K562 (cell line): ENCODE results near the gene MID1IP1. TPM values are rescaled to one million over a fixed set of nuclear protein-coding genes. Genes with fewer than 3 reads are reported as not detected.
A peak's percentile ranks its signal among the peaks of the same experiment; 100 is the strongest.

ENCODE experiments used
- CREB3L1 ChIP-seq: fragments of 450-650 bp; IDR thresholded peaks from 2 replicates; pipeline ENCODE4 v1.6.1; 2014; ENCODE audit warnings: low read depth, mild to moderate bottlenecking, moderate library complexity, borderline replicate concordance
- DEAF1 ChIP-seq: fragments of 450-650 bp; formaldehyde crosslinking; IDR thresholded peaks from 2 replicates; pipeline ENCODE4 v1.4.0; 2020; ENCODE audit warnings: mild to moderate bottlenecking, moderate library complexity
- DPF2 ChIP-seq: fragments of 450-650 bp; IDR thresholded peaks from 2 replicates; pipeline ENCODE4 v1.6.1; 2016
- FIP1L1 ChIP-seq: fragments of 200-400 bp; formaldehyde crosslinking; IDR thresholded peaks from 2 replicates; pipeline ENCODE4 v1.6.1; 2018; ENCODE audit warnings: mild to moderate bottlenecking, low read depth, low read length; ENCODE audit not compliant: poor library complexity, severe bottlenecking
- FOXA1 ChIP-seq: fragments of 450-650 bp; IDR thresholded peaks from 2 replicates; pipeline ENCODE4 v1.6.1; 2016; ENCODE audit warnings: mild to moderate bottlenecking, borderline replicate concordance
- HDAC1 ChIP-seq, 2 experiments: fragments of 450-650 bp; IDR thresholded peaks; 2 replicates each; pipeline ENCODE4 v1.6.1; 2016 to 2017; ENCODE audit warnings: inconsistent platforms in 1 of 2, mild to moderate bottlenecking in 1 of 2, moderate library complexity in 1 of 2
- HDGF ChIP-seq: fragments of 450-650 bp; IDR thresholded peaks from 2 replicates; pipeline ENCODE4 v1.6.1; 2016
- HNRNPK ChIP-seq: fragments of 200-400 bp; formaldehyde crosslinking; IDR thresholded peaks from one replicate; pipeline ENCODE4 v1.6.1; 2018; ENCODE audit warnings: mild to moderate bottlenecking, low read depth, low read length; ENCODE audit not compliant: poor library complexity, severe bottlenecking
- JUNB ChIP-seq: fragments of 450-650 bp; formaldehyde crosslinking; conservative IDR thresholded peaks from 2 replicates; pipeline ENCODE4 v1.4.0; 2020; ENCODE audit warnings: mild to moderate bottlenecking
- NFE2 ChIP-seq: IDR thresholded peaks from 2 replicates; pipeline ENCODE4 v1.6.1; 2014; ENCODE audit warnings: antibody characterized with exemption, low read depth
- POLR2H ChIP-seq: IDR thresholded peaks from 2 replicates; pipeline ENCODE4 v1.6.1; 2016; ENCODE audit warnings: missing genetic modification characterization, low read depth, mild to moderate bottlenecking, control low read depth, missing compliant biosample characterization, moderate library complexity
- SMAD4 ChIP-seq: fragments of 250-450 bp; sonication (Bioruptor Pico); conservative IDR thresholded peaks from 2 replicates; pipeline ENCODE4 v1.8.0; 2021; ENCODE audit warnings: inconsistent platforms, mild to moderate bottlenecking, moderate library complexity
- TAF7 ChIP-seq: fragments of 450-650 bp; IDR thresholded peaks from 2 replicates; pipeline ENCODE4 v1.6.1; 2016; ENCODE audit warnings: missing genetic modification characterization, missing compliant biosample characterization
- TAF9B ChIP-seq: fragments of 450-650 bp; IDR thresholded peaks from 2 replicates; pipeline ENCODE4 v1.6.1; 2018; ENCODE audit warnings: mild to moderate bottlenecking; ENCODE audit not compliant: partially characterized antibody
- ZBTB7A ChIP-seq: IDR thresholded peaks from 2 replicates; pipeline ENCODE4 v1.6.1; 2011; ENCODE audit warnings: low read depth, mild to moderate bottlenecking, low read length, moderate library complexity, borderline replicate concordance; ENCODE audit not compliant: control insufficient read depth
- ZNF41 ChIP-seq: fragments of 250-450 bp; sonication (Bioruptor Pico); conservative IDR thresholded peaks from 2 replicates; pipeline ENCODE4 v1.4.0; 2020; ENCODE audit warnings: mild to moderate bottlenecking
- ZNF449 ChIP-seq: fragments of 250-450 bp; sonication (Bioruptor Pico); IDR thresholded peaks from 2 replicates; pipeline ENCODE4 v1.8.0; 2022; ENCODE audit warnings: moderate library complexity, mild to moderate bottlenecking, inconsistent platforms
- ZNF592 ChIP-seq: fragments of 450-650 bp; IDR thresholded peaks from 2 replicates; pipeline ENCODE4 v1.6.1; 2017; ENCODE audit warnings: antibody characterized with exemption, mild to moderate bottlenecking
- ZNF644 ChIP-seq: fragments of 200-800 bp; sonication (Bioruptor generic); IDR thresholded peaks from 2 replicates; pipeline ENCODE4 v1.6.1; 2016; ENCODE audit warnings: low read depth, missing genetic modification characterization, missing compliant biosample characterization
- ZNF695 ChIP-seq: fragments of 450-650 bp; formaldehyde crosslinking; IDR thresholded peaks from 2 replicates; pipeline ENCODE4 v1.4.0; 2020; ENCODE audit warnings: mild to moderate bottlenecking, moderate library complexity
- polyA plus RNA-seq, 8 experiments: library from polyadenylated mRNA; depleted of rRNA in 4 of 8; stranded (reverse) in 5 of 8; unstranded in 3 of 8; fragments of >200 nt; fragmentation: Nextera tagmentation in 2 of 8; fragmentation: Illumina TruSeq in 1 of 8; extraction: Ambion mirVana in 2 of 8; extraction: Trizol in 1 of 8; gene quantifications; 2 replicates each; pipeline versions ENCODE4 v1.2.1 to v1.2.3, GENCODE V29; 2011 to 2014; ENCODE audit warnings: inconsistent platforms in 1 of 8, missing spikeins in 1 of 8
- total RNA-seq, 7 experiments: library from RNA; depleted of rRNA in 6 of 7; stranded (reverse); fragments of >200 nt in 6 of 7; fragmentation: Illumina TruSeq in 2 of 7; extraction: Trizol in 2 of 7; gene quantifications; 2 replicates each; pipeline versions ENCODE4 v1.2.1 to v1.2.3, GENCODE V29; 2011 to 2021; ENCODE audit warnings: low replicate concordance in 1 of 7

MID1IP1 gene
- total and polyA plus RNA-seq, 9 of the 15 experiments (the other 6 are each of a cell fraction or from before 2014, with no cell fraction given): 0.51 to 102 (median 27.5) TPM

- no peak for TF ChIP-seq DEAF1 (CRISPR knock-in tag)
- TF ChIP-seq ZNF41 (CRISPR knock-in tag): no peak
- TF ChIP-seq CREB3L1: no peak
- peak; percentile 78 for TF ChIP-seq ZNF592
- peak; percentile 71; the same call in 1 of the 2 replicates for TF ChIP-seq ZNF644 (tag)
- 0 out of 4 replicates have a peak, but pooled peaks of 1 of the 2 experiments have one; percentile 12 for TF ChIP-seq HDAC1 (IDR thresholded peaks at IDR 0.05)
- TF ChIP-seq ZNF449: no peak
- no peak for TF ChIP-seq TAF9B
- TF ChIP-seq FOXA1: no peak
- peak; percentile 50; the same call in 1 of the 2 replicates for TF ChIP-seq SMAD4 (CRISPR knock-in tag)
- no peak for TF ChIP-seq FIP1L1
- no peak for TF ChIP-seq HNRNPK
- TF ChIP-seq TAF7 (tag): 0 out of 2 replicates have a peak, but pooled peaks have one; percentile 11
- TF ChIP-seq JUNB (CRISPR knock-in tag): no peak
- TF ChIP-seq NFE2: no peak
- TF ChIP-seq ZBTB7A: no peak
- TF ChIP-seq POLR2H (tag): no peak
- no peak for TF ChIP-seq HDGF
- TF ChIP-seq DPF2: 0 out of 2 replicates have a peak, but pooled peaks have one; percentile 25
- no peak for TF ChIP-seq ZNF695 (CRISPR knock-in tag)
Observed at GRCh38 chrX:38817004-38817703, 15.9 kb downstream of the MID1IP1 start (continued).
